Upper lobe of right lung (tissue), 1 donor: ENCODE results near the gene PITRM1. TPM values are rescaled to one million over a fixed set of nuclear protein-coding genes. Genes with fewer than 3 reads are reported as not detected.

Source experiments
- ATAC-seq: fragments of 200-7000 bp; cut with Tn5 transposase; one replicate; pipeline ENCODE4 v1.9.1; 2020; ENCODE audit warnings: mild to moderate bottlenecking, moderate library complexity
- DNase-seq: peaks from one replicate; pipeline ENCODE4 v3.0.0-alpha.2; 2020
- H3K27ac ChIP-seq: fragments of 200-600 bp; one replicate; pipeline ENCODE4 v1.8.0; 2022
- H3K27me3 ChIP-seq: fragments of 200-600 bp; one replicate; pipeline ENCODE4 v1.8.0; 2022; ENCODE audit warnings: mild to moderate bottlenecking
- H3K36me3 ChIP-seq: fragments of 200-600 bp; one replicate; pipeline ENCODE4 v1.8.0; 2022
- H3K4me1 ChIP-seq: fragments of 200-600 bp; one replicate; pipeline ENCODE4 v1.8.0; 2022
- H3K4me3 ChIP-seq: fragments of 200-600 bp; one replicate; pipeline ENCODE4 v1.8.0; 2022; ENCODE audit warnings: mild to moderate bottlenecking
- H3K9me3 ChIP-seq: fragments of 200-600 bp; one replicate; pipeline ENCODE4 v1.8.0; 2022
- intact Hi-C: fragments of 100-400 bp; cut with DNase I; formaldehyde crosslinking; loops from one replicate; pipeline ENCODE4 v1.11.0; 2022
- total RNA-seq: library from RNA; stranded (reverse); fragmentation: NEBNext Ultra II Directional; extraction: Animal tissue kit (Norgen Biotek cat#: 25700); gene quantifications from one replicate; pipeline ENCODE4 v1.2.1, GENCODE V29; 2021
- TF ChIP-seq, protein P1 (sequence below): fragments of 200-600 bp; IDR thresholded peaks from one replicate; pipeline ENCODE4 v1.8.0; 2022; ENCODE audit warnings: antibody characterized with exemption
- donor health status: DM: no; HTN: yes; CAD: no; lungs with severe emphysema.

Gene PITRM1
- total RNA-seq, 1 donor from 2014 or later = 65.0 TPM

- TF ChIP-seq, protein P1, sequence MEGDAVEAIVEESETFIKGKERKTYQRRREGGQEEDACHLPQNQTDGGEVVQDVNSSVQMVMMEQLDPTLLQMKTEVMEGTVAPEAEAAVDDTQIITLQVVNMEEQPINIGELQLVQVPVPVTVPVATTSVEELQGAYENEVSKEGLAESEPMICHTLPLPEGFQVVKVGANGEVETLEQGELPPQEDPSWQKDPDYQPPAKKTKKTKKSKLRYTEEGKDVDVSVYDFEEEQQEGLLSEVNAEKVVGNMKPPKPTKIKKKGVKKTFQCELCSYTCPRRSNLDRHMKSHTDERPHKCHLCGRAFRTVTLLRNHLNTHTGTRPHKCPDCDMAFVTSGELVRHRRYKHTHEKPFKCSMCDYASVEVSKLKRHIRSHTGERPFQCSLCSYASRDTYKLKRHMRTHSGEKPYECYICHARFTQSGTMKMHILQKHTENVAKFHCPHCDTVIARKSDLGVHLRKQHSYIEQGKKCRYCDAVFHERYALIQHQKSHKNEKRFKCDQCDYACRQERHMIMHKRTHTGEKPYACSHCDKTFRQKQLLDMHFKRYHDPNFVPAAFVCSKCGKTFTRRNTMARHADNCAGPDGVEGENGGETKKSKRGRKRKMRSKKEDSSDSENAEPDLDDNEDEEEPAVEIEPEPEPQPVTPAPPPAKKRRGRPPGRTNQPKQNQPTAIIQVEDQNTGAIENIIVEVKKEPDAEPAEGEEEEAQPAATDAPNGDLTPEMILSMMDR = no peak
- intact Hi-C loops = no loop called here
- H3K27me3 ChIP-seq = no peaks in the 10 kb centered on the region
- ATAC-seq (no peak), DNase-seq (no peak)
- H3K4me1 ChIP-seq = peaks cover 10% of the 10 kb centered on the region
- peaks cover 18% of the 10 kb centered on the region for H3K36me3 ChIP-seq
- H3K27ac ChIP-seq = no peak overlapping the region
- H3K9me3 ChIP-seq = no peaks in the 10 kb centered on the region
- no peak overlapping the region for H3K4me3 ChIP-seq
Observed at GRCh38 chr10:3128379-3129130, 44.0 kb downstream of the PITRM1 start.

DNA sequence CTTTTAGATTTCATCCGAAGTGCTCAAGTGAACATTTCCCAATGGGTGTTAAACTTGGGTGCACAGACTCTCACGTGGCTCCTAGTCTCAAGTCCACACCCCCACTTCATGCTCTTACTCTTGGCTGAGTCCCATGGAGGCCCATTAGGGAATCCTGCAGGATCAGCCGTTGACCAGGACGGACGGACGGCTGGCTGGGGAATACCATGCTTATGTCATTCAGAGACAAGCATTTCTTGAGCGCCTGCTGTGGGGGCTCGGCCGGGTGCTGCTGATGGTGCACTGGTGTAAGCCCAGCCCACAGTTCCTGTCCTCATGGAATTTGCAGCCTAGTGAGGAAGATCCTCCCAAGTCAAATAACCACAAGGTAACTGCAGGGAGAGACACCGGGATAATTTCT is 44.7 kb downstream of the PITRM1 start:
- Histone ChIP-seq H3K4me3 (no peak overlapping the region), H3K36me3 (peaks cover 13% of the 10 kb centered on the region), H3K9me3 (no peaks in the 10 kb centered on the region), H3K4me1 (peaks cover 10% of the 10 kb centered on the region), H3K27ac (no peak overlapping the region), H3K27me3 (no peaks in the 10 kb centered on the region)
- ATAC-seq (peak; percentile 2), DNase-seq (no peak)
- TF ChIP-seq, protein P1 = no peak
- intact Hi-C loops = no loop called here

DNA sequence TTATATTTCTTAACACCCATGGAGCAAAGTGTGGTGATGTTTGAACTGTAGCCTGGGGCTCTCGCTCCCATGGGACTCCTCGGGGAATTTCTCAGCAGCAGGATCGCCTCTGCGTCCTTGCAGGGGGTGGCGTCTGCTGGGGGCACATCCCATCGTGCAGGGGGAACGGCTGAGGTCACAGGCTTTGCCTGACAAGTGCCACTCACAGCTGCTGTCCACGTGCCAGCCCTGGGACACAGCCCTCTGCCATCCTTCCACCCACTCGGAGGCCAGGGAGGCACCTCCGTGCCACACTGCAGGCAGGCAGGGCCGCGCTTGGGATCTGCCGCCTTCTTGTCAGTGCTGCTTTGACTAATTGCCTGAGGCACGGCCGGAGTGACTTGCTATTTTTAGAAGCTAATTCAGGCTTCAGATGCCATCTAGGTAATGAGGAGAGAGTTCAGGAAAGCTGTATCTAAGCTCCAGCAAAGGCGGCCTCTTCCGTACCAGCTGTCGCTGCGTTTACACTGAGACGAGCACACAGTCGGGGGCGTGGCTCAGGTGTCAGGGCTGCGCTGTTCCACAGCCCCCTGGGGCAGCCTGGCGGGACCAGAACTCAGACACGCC is 45.7 kb downstream of the PITRM1 start:
- intact Hi-C loops = no loop called here
- peak; percentile 43 for ATAC-seq
- Histone ChIP-seq H3K4me1 (peaks cover 10% of the 10 kb centered on the region), H3K36me3 (peaks cover 8% of the 10 kb centered on the region), H3K27me3 (no peaks in the 10 kb centered on the region), H3K4me3 (no peak overlapping the region), H3K27ac (no peak overlapping the region), H3K9me3 (no peaks in the 10 kb centered on the region)
- TF ChIP-seq, protein P1 = no peak
- no peak for DNase-seq

GRCh38 chr10:3126249-3126648 is 46.3 kb downstream of the PITRM1 start:
- TF ChIP-seq, protein P1 = no peak
- no peak overlapping the region for H3K27ac ChIP-seq

DNA sequence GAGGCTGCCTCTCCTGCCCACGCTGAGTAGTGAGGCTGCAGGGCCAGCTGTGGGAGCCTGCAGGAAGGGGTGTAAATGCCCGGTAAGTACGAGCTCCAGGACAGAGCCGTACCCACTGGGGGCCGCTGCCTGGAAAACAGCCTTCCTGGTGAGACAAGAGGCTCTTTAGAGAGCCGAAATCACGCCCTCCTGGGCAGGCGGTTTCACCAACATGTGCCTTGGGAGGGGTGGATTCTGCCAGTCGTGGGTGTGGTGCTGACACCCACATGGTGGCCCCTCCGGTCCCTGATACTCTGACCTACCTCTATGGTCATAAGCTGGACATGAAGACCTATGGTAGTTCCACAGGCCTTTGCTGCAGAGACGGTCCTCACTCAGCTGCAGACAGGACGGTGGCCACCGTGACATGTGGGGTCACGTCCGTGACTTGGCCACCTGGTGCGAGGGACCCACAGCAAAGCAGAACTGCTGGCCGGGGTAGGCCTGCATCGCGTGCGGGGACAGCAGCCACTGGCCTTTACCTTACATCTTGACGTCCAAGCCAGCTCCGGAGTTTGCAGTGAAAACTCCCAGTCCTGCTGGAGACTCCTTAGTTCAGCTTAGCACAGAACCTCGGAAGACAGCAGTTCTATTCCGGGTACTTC is 46.9 kb downstream of the PITRM1 start:
- DNase-seq = no peak
- no peak for ATAC-seq
- Histone ChIP-seq H3K36me3 (peaks cover 6% of the 10 kb centered on the region), H3K9me3 (no peaks in the 10 kb centered on the region), H3K27ac (no peak overlapping the region), H3K4me3 (no peak overlapping the region), H3K27me3 (no peaks in the 10 kb centered on the region), H3K4me1 (peaks cover 10% of the 10 kb centered on the region)
- TF ChIP-seq, protein P1 = no peak
- intact Hi-C loops = no loop called here

More at GRCh38 chr10:3126249-3126648, 46.3 kb downstream of the PITRM1 start:
- DNase-seq = no peak
- no peak for ATAC-seq
- intact Hi-C loops = no loop called here
- Histone ChIP-seq H3K27me3 (no peaks in the 10 kb centered on the region), H3K36me3 (peaks cover 6% of the 10 kb centered on the region), H3K4me1 (peaks cover 10% of the 10 kb centered on the region), H3K4me3 (no peak overlapping the region), H3K9me3 (no peaks in the 10 kb centered on the region)
